SK-N-SH (cell line): ENCODE data around the gene IVNS1ABP. TPM values are rescaled to one million over a fixed set of nuclear protein-coding genes. Genes with fewer than 3 reads are reported as not detected.
"Not testable (repeated sequence)": the region's sequence is repeated elsewhere in the genome, so short reads cannot be mapped to it uniquely, and the experiment has no call there.

Experiments used
- CTCF ChIA-PET: fragments of 300-600, 350-600 bp; formaldehyde crosslinking; extraction: SDS; loops from one replicate; lab custom pipeline; 2021; lab: Yijun Ruan, JAX
- POLR2A ChIA-PET: fragments of 350-600 bp; sonication (Branson Sonifier 250); formaldehyde crosslinking; extraction: SDS; loops from one replicate; lab custom pipeline; 2020; ENCODE audit warnings: antibody characterized with exemption, inconsistent platforms; lab: Yijun Ruan, JAX
- DNase-seq: peaks from one replicate; pipeline ENCODE4 v3.0.0; 2012
- H2AFZ ChIP-seq: fragments of 200-600 bp; sonication (generic); 2 replicates; pipeline ENCODE4 v1.8.1; 2016; ENCODE audit warnings: antibody characterized with exemption, mild to moderate bottlenecking, low read depth
- H3F3A ChIP-seq: fragments of 200-600 bp; sonication (generic); replicated peaks from 2 replicates; pipeline ENCODE3; 2016; ENCODE audit warnings: antibody characterized with exemption, mild to moderate bottlenecking; ENCODE audit not compliant: insufficient read depth
- H3K27ac ChIP-seq, 2 experiments: fragments of 200-500 bp in 1 of 2; fragments of 200-600 bp in 1 of 2; sonication (Bioruptor generic) in 1 of 2; sonication (generic), shearing (Covaris generic) in 1 of 2; 2 replicates each; pipeline versions ENCODE4 v1.5.1 to v1.6.1; 2014 to 2016; ENCODE audit warnings: low read depth in 2 of 2, inconsistent platforms in 1 of 2, low read length in 1 of 2, mild to moderate bottlenecking in 1 of 2, mixed read lengths in 1 of 2
- H3K27me3 ChIP-seq: fragments of 200-600 bp; sonication (generic), shearing (Covaris generic); 2 replicates; pipeline ENCODE4 v1.6.1; 2016; ENCODE audit warnings: mixed run types; ENCODE audit not compliant: insufficient read depth
- H3K36me3 ChIP-seq, 2 experiments: fragments of 200-500 bp in 1 of 2; fragments of 200-600 bp in 1 of 2; sonication (Bioruptor generic) in 1 of 2; sonication (generic) in 1 of 2; replicated peaks in 1 of 2; 2 replicates each; pipeline versions ENCODE3 to v1.5.1; 2014 to 2016; ENCODE audit warnings: low read length in 1 of 2, mild to moderate bottlenecking in 1 of 2; ENCODE audit not compliant: insufficient read depth in 2 of 2, control insufficient read depth in 1 of 2
- H3K4me1 ChIP-seq, 2 experiments: fragments of 200-500 bp in 1 of 2; fragments of 200-600 bp in 1 of 2; sonication (Bioruptor generic) in 1 of 2; sonication (generic), shearing (Covaris generic) in 1 of 2; 2 replicates each; pipeline versions ENCODE4 v1.5.1 to v1.6.1; 2014 to 2016; ENCODE audit warnings: low read depth in 1 of 2, low read length in 1 of 2, mixed run types in 1 of 2; ENCODE audit not compliant: insufficient read depth in 2 of 2, control insufficient read depth in 1 of 2
- H3K4me2 ChIP-seq: fragments of 200-600 bp; sonication (generic), shearing (Covaris generic); 2 replicates; pipeline ENCODE4 v1.6.1; 2017; ENCODE audit warnings: mixed run types
- H3K4me3 ChIP-seq, 2 experiments: fragments of 200-500 bp in 1 of 2; fragments of 200-600 bp in 1 of 2; sonication (Bioruptor generic) in 1 of 2; sonication (generic), shearing (Covaris generic) in 1 of 2; 2 replicates each; pipeline versions ENCODE4 v1.5.1 to v1.8.1; 2014 to 2016; ENCODE audit warnings: low read depth in 2 of 2, inconsistent platforms in 1 of 2, low read length in 1 of 2, mild to moderate bottlenecking in 1 of 2, mixed read lengths in 1 of 2, moderate library complexity in 1 of 2
- H3K79me2 ChIP-seq: fragments of 200-600 bp; sonication (generic); 2 replicates; pipeline ENCODE4 v1.8.1; 2017; ENCODE audit warnings: mild to moderate bottlenecking; ENCODE audit not compliant: insufficient read depth
- H3K9ac ChIP-seq: fragments of 200-600 bp; sonication (generic); 2 replicates; pipeline ENCODE4 v1.6.1; 2017; ENCODE audit warnings: mixed run types
- H3K9me2 ChIP-seq: fragments of 200-600 bp; sonication (generic); 2 replicates; pipeline ENCODE4 v1.6.1; 2017; ENCODE audit warnings: mixed run types
- H3K9me3 ChIP-seq: fragments of 200-600 bp; sonication (generic); 2 replicates; pipeline ENCODE4 v1.6.1; 2017; ENCODE audit warnings: mixed run types, mild to moderate bottlenecking, moderate library complexity
- H4K20me1 ChIP-seq: fragments of 200-600 bp; sonication (generic); 2 replicates; pipeline ENCODE4 v1.6.1; 2017; ENCODE audit warnings: mild to moderate bottlenecking, mixed run types; ENCODE audit not compliant: insufficient read depth
- FOXM1 ChIP-seq: IDR thresholded peaks from 2 replicates; pipeline ENCODE4 v1.4.0; 2012; ENCODE audit warnings: low read depth, mild to moderate bottlenecking
- GABPA ChIP-seq: IDR thresholded peaks from 2 replicates; pipeline ENCODE4 v1.4.0; 2012; ENCODE audit warnings: low read depth, mild to moderate bottlenecking
- RCOR1 ChIP-seq: fragments of 150-350 bp; IDR thresholded peaks from 2 replicates; pipeline ENCODE4 v1.6.1; 2017; ENCODE audit warnings: antibody characterized with exemption, low read length
- REST ChIP-seq: IDR thresholded peaks from 2 replicates; pipeline ENCODE4 v1.6.1; 2012; ENCODE audit warnings: mild to moderate bottlenecking, low read depth, low read length, moderate library complexity
- RFX5 ChIP-seq: IDR thresholded peaks from 2 replicates; pipeline ENCODE4 v1.6.1; 2012; ENCODE audit warnings: mild to moderate bottlenecking, improper control_type of control experiment, low read length
- RXRA ChIP-seq: IDR thresholded peaks from 2 replicates; pipeline ENCODE4 v1.4.0; 2012; ENCODE audit warnings: low read depth, mild to moderate bottlenecking, borderline replicate concordance
- TAF1 ChIP-seq: IDR thresholded peaks from 2 replicates; pipeline ENCODE4 v1.6.1; 2012; ENCODE audit warnings: low read depth, mild to moderate bottlenecking, low read length, moderate library complexity, borderline replicate concordance
- ZBTB33 ChIP-seq: IDR thresholded peaks from 2 replicates; pipeline ENCODE4 v1.4.0; 2012; ENCODE audit warnings: low read depth, borderline replicate concordance
- WGBS: methylation state at CpG from one replicate; pipeline ENCODE4 v1.1.6; 2017; ENCODE audit warnings: low lambda C conversion rate; 5-methylcytosine and 5-hydroxymethylcytosine counted together
- polyA plus RNA-seq, 3 experiments: library from polyadenylated mRNA; depleted of rRNA; stranded (reverse); fragments of >200 nt; gene quantifications; 2 replicates each; pipeline ENCODE4 v1.2.3, GENCODE V29; 2012
- TF ChIP-seq, protein P1 (sequence below): fragments of 150-350 bp; IDR thresholded peaks from 2 replicates; pipeline ENCODE4 v1.6.1; 2017; ENCODE audit warnings: antibody characterized with exemption, low read length, low read depth, borderline replicate concordance

The IVNS1ABP gene
- polyA plus RNA-seq, 1 of the 3 experiments (the other 2 are of a cell fraction), result 24.5 TPM

GRCh38 chr1:185365951-185366350 lies 48.9 kb upstream of the IVNS1ABP start:
- H4K20me1 ChIP-seq, result no peaks in the 10 kb centered on the region
- TF ChIP-seq REST, result no peak
- TF ChIP-seq ZBTB33, result no peak
- TF ChIP-seq RCOR1, result no peak
- TF ChIP-seq GABPA, result no peak
- TF ChIP-seq RXRA, result no peak
- TF ChIP-seq RFX5, result no peak
- TF ChIP-seq, protein P1, sequence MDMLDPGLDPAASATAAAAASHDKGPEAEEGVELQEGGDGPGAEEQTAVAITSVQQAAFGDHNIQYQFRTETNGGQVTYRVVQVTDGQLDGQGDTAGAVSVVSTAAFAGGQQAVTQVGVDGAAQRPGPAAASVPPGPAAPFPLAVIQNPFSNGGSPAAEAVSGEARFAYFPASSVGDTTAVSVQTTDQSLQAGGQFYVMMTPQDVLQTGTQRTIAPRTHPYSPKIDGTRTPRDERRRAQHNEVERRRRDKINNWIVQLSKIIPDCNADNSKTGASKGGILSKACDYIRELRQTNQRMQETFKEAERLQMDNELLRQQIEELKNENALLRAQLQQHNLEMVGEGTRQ, result no peak
- no peak for TF ChIP-seq FOXM1
- no peak for TF ChIP-seq TAF1
- no peak for DNase-seq
- CTCF ChIA-PET, result no interaction called here
- H3K9me3 ChIP-seq, result peaks cover 7% of the 10 kb centered on the region; the same call in 1 of the 2 replicates
- no peak overlapping the region for H3K4me2 ChIP-seq
- 82% methylated on average over 3 of the region's 3 CpGs for WGBS
- no peak overlapping the region for H2AFZ ChIP-seq
- no peak overlapping the region for H3K27ac ChIP-seq
- H3K4me3 ChIP-seq, result no peak overlapping the region
- no peaks in the 10 kb centered on the region for H3K4me1 ChIP-seq
- no peak overlapping the region for H3K9ac ChIP-seq
- H3K27me3 ChIP-seq, result no peaks in the 10 kb centered on the region
- POLR2A ChIA-PET, result no interaction called here
- no peaks in the 10 kb centered on the region for H3K36me3 ChIP-seq
- no peaks in the 10 kb centered on the region for H3F3A ChIP-seq
- no peaks in the 10 kb centered on the region for H3K79me2 ChIP-seq
- H3K9me2 ChIP-seq, result no peaks in the 10 kb centered on the region

DNA sequence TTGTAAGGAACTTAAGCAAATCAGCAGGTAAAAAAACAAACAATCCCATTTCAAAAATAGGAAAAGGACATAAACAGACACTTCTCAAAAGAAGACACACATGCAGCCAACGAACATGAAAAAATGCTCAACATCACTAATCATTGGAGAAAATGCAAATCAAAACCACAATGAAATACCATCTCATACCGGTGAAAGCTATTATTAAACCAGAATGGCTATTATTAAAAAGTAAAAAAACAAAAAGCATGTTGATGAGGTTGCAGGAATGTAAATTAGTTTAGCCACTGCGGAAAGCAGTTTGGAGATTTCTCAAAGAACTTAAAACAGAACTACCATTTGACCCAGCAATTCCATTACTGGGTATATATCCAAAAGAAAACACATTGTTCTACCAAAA lies 47.5 kb upstream of the IVNS1ABP start:
- H3K27me3 ChIP-seq, H2AFZ ChIP-seq, POLR2A ChIA-PET, H3K27ac ChIP-seq, H3K9me2 ChIP-seq, H3K36me3 ChIP-seq, H3K4me2 ChIP-seq, H4K20me1 ChIP-seq, DNase-seq, H3K79me2 ChIP-seq, H3K4me3 ChIP-seq, H3K9me3 ChIP-seq, H3K4me1 ChIP-seq, H3K9ac ChIP-seq, H3F3A ChIP-seq, CTCF ChIA-PET: not testable (repeated sequence)
- WGBS, result 60% methylated on average over 3 of the region's 3 CpGs
